DMS53 treated with DMSO at 0.1 percent for 48 hours (cell line): ENCODE measurements around the gene ADM2.

Experiments
- DNase-seq: peaks from one replicate; lab custom pipeline; 2025; ENCODE audit not compliant: unreplicated experiment; lab: John Stamatoyannopoulos, UW

Gene ADM2

DNA sequence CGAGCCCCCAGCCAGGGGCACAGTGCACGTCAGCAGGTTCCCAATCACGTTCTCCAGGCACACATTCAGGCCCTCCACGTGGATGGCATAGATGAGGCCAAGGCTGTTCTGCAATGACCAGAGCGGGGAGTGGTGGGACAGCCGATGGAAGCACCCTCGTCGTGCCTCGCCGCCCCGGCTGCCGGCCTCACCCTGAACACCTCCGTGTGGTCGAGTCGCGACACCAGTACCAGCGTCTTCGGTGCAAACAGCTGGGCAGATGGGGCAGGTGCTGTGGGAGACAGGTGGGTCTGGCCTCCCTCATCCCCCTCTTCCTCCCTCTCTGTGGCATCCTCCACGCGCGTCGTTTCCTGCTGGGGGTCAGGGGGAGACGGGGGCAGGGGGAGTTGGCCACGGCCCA, 14.0 kb upstream of the ADM2 start:
- DNase-seq: no peak

DNA sequence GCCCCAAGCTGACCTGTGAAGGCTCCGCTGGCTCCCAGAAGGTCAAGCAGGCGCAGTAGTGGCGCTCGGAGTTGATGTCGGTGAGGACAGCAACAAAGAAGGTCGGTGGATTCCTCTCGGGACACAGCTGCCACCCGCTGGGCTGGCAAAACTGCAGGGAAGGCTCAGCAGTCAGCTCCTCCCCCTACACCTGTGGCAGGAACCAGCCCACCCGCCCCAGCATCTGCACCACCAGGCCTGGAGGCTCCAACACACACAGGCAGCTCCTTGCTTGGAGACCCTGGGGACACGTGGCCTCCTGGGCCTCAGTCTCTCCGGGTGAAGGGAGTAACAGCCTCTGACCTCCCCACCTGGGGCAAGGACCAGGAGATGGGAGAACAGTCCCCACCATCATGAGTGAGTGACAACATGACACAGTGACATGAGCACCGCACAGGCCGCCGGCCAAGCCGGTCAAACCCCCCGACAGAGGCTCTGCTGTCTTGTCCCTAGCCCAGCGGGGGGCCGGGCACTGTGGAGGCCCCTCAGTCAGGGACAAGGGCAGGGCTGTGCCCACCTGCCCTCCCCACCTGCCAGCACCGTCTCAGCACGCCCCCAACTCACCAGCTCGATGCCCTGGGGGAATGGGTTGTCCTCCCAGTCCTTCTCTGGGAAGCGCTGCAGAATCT, 13.4 kb upstream of the ADM2 start:
- DNase-seq: no peak

DNA sequence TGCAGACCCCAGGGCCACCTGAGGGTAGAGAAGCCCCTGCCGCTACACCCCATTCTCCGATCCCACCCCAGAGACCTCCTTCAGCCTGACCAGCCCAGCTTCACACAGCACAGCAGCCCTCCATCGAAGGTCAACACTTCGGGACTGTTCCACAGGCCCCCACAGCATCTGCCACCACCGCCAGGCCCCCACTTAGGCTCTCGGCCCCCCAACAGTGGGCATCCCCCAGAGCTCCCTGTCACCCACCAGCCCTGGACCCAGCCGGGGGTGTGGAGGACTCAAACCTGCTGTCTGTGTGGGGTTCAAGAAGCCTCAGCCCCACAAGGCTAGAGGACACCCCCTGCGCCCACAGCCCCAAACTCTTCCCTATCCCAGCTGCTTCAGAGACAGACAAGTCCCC, 12.7 kb upstream of the ADM2 start:
- no peak for DNase-seq

DNA sequence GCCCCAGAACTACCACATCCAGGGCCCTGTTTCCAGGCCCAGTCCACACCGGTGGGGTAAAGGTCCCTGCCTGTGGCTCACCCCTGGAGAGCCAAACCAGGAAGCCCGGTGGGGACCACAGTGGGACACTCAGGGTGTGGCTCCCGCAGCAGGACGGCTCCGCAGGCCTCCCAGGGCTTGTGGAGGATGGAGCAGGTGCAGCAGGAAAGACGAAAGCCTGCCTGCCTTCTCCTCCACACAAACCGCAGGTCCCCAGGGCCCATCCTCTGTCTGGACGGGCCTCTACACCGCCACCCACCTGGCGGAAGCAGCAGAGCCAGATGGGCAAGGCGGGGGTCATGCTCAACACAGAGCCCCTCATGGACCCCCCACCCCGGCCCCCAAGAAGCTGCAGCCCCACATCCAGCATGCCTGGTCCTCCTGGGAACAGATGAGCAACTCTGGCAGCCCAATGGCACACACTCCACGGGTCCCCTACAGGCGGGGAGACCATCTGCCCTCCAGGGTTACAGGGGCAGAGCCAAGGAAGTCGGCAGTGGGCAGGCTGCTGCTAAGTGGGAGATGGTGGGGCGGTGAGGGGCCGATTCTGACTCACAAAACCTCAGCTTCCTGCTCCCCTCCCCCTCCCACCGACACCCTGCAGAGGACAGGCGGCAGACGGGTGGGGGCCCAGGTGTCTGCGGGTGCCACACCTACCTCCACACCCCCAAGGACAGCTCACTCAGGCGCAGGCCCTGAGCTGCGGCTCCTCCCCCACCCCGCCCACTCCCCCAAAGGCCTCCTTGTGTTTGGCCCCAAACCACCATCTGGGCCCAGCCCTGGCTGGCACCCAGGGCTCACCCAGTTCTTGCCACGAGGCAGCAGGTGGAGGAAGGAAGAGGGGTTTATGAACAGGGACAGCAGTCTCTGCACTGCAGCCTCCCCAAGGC, 11.7 kb upstream of the ADM2 start:
- DNase-seq: no peak

DNA sequence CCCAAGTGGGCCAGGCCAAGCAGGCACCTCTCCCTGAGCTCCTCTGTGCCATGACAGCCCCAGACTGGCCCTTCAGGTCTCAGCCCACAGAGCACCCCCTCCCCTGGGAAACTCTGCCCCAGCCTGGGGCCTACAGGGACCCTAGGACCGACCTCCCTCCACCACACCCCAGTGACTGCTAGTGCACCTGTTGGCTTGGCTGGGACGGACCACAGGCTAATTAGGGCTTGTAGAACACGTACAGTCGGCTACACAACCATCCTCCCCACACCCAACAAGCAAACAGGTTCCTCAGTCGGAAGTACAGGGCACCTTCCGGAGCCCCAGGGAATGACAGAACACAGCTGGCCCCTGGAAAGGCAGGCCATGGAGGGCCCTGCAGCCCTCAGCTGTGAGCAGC, 10.9 kb upstream of the ADM2 start:
- DNase-seq: no peak

DNA sequence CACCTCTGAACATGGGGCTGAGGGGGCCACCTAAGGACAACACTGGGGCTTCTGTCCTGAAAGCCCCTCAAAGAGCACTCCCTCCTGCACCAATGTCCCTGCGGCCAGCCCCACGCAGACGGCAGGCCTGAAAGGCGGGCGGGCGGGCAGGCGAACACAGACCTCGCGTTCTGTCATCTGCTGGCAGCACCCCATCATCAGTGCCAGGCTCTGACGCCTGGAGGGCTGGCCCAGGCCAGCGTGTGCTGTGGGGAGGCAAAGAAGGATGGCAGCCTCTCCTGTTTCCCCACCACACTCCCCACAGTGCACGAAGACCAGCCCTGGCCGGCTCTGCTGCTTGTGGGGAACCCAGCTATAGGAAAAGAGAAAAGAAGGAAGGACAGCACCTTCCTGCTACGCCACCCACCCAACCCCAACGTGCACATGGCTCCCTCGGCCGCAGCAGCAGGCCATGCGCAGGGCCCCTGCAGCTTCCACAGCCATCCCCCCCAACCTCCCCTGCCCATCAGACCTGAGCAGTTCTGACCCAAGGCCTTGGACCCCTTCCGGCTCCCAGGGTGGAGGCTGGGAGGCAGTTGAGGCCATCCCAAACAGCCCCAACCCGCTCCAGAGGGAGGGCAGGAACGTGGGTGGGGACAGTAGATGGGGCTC, 10.0 kb upstream of the ADM2 start:
- DNase-seq: no peak

DNA sequence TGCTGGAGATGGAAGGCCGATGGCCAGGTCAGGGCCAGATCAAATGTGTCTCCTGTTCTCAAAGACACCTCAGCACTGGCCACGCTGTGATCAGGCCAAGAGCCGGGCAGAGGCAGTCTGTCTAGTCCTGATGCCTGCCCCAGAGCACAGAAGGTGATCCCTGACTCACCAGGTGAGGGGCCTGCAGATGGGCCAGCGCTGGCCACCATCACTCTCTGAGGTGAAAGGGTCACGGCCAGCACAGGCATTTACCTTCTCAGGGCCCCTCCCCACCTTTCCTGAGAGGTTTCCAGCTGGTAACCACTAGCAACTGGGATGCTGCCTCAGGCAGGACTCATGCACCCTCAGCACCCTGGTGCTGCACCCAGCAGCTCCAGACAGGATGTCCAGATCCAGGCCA, 9.4 kb upstream of the ADM2 start:
- no peak for DNase-seq

DNA sequence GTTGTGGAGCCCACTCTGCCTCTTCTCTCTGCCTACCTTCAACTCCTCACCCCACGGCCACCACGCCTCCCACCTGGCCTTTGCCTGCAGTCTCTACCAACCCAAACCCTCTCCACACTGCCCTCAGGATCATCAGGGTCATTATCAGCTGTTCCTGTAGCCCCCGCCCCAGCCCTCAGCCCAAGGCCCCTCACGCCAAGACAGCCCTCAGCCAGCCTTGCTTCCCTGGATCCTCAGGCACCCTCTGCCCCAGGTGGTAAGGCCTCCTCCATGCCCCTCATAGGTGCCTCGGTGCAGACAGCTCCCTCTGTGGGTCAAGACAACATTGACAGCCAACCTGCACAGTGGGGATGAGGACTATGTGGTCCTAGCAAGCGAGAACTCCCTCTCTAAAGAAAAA, 8.3 kb upstream of the ADM2 start:
- DNase-seq: no peak

DNA sequence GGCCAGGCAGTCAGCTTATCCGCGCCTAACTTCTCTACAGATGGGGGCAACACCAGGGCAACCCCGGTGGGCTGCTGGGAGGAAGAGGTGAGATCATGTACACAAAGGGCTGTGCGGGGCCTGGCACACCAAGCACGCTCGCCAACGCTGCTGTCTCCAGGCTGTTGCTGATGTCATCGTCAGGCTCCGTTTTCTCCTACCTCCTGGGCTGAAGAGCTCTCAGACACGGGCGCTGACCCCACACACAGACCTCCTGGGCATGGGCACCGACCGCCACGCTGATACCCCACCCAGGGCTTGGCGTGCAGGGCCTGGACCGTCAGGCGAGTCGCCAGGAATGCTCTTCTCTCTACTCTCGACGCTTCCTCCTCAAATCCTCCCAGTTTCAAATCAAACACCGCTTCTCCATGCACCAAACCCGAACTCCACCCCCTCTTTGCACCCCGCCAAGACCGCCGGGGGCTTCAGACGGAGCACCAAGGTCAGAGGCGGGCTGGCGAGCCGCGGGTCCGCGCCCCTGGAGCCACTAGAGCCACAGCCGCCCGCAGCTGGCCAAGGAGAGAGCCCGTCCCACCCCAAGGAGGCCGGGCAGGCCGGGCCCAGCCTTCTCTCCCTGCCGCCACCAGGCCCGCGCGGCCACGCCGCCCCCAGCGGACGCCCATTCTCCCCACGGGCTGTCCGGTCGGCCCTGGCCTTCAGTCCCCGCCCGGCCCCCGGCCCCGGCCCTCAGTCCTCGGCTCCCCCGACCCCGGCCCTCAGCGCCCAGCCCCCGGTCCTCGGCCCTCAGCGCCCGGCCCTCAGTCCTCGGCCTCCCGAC, 7.3 kb upstream of the ADM2 start:
- DNase-seq: no peak

DNA sequence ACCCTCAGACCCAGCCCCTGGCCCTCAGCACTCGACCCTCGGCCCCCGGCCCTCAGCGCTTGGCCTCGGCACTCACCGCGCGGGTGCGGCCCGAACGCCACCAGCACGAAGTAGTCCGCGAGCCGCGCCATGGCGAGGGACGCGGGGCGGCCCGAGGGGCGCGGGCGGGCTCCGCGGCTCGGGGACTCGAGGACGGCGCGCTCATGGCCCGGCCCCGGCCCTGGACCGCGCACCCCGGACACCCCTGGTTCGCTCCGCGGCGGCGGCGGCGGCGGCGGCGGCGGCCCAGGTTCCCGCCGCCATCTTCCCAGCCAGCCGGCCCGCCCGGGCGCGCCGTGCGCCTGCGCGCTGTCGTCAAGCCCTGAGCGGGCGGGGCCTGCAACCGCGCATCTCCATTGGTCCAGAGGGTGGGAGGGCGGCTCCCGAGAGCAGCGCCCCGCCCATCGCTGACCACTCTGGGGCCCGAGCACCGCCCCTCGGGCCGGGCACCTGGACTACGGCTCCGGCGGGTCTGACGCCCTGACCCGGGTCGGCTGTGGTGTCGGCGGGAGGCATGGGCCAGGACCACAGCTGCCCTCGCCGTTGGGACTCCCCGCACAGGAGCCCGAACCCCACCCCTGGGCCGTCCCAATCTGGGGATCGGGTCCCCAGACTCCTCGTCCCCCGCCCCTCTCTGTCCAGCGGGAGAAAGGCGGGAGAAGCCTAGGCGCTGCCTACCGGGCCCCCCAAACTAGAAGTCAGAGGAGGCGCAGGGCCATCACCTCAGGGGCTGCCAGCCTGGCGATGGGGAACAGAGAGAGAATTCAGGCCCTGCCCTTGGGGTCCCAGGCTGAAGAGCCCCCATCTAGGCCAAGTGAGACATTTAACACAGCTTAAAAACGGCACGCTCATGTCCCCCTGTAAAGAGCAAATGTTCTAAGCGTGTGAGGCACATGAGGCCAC, 6.4 kb upstream of the ADM2 start, which contains the start of gene SBF1:
Gene SBF1, minus strand, starts transcription at position 326 of the 942 bp plus-strand sequence. Its CDS starts 195 bp downstream, at position 131.
- peak; percentile 56 for DNase-seq

DNA sequence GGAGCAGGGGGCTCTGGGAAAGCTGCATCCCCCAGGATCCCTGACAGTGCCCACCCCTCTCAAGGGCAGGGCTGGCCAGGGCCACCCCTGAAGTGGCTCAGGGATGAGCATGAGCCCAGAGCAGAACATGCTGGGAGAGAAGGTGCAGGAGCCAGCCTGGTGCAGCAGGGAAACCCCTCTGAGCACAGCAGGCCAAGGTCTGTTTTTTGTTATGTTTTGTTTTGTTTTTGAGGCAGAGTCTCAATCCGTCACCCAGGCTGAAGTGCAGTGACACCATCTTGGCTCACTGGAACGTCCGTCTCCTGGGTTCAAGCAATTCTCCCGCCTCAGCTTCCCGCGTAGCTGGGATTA, 5.7 kb upstream of the ADM2 start:
- DNase-seq: no peak

DNA sequence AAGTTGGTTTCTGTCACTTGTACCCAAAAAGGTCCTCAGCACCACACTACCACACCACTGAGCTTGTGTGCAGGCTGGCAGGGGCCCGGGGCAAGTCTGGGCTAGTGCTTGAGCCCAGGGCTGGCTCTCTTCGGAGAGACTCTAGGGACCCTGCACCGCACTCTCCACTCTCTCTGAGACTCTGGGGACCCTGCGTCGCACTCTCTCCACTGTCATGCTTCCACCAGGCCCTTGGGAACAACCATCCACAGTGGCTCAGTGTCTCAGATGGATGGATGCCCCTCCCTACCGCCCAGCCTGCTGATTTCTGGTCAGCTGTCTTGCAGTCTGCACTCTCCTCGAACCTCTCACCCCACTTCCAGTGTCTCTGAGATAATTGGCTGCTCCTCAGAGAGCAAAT, 4.5 kb upstream of the ADM2 start:
- DNase-seq: no peak

DNA sequence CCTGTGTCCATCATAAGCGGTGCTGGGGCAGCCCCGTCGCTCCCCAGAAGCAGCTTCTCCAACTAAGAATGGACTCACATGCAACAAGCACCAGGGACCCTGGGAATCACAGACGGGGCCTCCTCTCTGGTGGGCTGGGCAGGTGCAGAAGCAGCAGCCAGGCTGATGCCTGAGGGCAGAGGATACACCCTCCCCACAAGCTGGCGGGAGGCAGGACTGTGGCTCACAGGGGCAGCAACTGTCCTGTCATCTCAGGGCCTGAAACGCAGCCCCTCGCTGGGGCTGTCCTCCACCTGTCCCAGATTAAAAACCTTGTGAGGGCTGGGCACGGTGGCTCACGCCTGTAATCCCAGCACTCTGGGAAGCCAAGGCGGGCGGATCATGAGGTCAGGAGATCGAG, 3.4 kb upstream of the ADM2 start:
- DNase-seq: no peak

DNA sequence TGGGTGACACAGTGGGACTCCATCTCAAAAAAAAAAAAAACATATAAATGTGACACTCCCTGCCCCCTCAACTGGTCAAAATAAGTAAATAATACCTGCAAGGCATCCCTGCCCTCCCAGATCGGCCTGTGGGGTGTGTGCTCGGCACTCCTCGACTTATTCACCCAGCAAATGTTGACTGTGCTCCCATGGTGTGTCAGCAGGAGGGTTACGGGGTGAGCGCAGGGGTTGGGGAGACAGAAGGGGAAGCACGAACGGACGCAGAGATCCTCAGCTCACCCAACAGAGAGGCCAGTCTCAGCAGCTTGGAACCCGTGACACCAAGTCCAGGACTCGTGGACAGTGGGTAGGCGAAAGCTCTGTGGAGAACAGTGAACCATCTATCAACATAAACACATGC, 1.6 kb upstream of the ADM2 start:
- no peak for DNase-seq

DNA sequence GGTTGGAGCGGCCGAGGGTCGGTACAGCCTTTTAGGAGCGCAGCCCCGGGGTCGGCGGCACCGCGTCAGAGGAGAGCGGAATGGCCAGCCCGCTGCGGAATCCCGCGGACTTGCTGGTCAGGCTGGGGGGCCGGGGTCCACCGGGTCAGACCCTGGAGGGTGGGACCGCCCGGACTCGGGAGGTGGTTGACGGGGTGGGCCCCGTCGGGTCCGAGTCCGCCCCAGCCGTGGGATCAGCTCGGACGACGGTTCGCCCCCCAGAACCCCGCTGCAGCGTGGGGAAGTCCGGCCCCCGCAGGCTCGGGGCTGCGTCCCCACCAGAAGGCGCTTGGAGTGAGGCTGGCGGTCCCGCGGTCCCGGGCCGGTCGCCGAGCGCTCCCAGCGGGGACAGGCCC, 301 bp upstream of the ADM2 start:
- DNase-seq: no peak

DNA sequence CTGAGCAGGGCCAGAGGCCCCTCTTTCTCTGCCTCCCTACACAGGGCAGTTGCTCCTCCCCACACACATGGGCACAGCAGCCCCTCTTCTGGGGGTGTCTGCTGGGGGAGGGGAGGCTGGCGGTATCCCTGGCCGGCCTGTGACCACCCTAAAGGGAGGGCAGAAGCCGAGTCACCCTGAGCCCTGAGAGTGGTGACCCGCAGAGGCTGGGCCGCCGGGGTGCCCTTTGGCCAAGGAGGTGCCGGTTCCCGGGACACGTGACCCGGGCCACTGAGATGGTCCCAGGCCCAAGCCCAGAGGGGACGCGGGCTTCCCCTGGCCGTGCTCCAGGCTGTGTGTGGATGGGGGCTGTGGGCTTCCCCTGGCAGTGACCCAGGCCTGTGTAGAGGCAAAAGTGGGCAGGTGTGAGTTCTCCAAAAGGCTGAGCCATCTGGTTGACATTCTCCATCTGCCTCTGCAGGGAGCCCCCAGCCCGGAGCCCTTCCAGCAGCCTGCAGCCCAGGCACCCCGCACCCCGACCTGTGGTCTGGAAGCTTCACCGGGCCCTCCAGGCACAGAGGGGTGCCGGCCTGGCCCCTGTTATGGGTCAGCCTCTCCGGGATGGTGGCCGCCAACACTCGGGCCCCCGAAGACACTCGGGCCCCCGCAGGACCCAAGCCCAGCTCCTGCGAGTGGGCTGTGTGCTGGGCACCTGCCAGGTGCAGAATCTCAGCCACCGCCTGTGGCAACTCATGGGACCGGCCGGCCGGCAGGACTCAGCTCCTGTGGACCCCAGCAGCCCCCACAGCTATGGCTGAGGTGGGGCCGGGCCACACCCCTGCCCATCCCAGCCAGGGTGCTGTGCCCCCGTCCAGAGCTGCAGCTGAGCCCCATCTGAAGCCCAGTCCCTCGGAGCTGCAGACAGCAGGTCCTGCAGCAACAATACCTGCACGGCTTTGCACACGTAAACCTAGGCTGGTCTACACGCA, 1.0 kb downstream of the ADM2 start:
- no peak for DNase-seq

DNA sequence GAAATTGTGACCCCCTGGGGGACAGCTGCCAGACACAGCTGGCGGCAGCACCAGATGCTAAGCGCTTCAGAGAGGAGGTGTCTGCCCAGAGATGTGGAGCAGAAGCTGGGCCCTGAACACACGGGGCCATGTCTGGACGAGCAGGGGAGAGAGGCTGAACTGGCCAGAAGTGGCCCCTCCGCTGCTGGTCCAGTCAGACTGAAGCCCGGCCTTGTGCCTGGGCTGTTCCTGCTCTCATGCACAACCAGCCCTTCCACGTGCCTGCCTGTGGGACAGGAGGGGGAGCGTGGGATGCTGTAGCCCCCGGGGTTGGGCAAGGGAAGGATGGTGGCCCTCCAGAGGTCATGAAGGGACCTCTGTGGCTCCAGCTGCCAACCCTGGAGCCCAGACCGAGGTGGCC, 1.8 kb downstream of the ADM2 start:
- DNase-seq: no peak

DNA sequence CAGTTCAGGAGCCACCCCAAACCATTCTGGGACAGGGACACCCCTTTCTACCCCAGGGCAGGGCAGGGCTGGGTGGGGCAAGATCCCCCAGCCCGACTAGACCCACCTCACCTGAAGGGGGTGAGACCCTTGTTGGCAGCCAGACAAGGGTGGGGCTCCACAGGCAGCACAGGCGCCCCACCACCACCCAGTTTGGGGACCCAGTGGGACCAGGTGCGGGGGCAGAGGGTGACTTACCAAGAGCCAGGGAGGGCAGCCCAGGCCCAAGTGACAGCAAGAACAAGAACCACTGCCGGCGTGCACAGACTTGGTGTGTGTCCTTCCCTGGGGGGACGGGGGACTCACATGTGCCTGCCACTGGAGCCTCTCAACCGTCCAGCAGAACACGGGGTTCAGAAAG, 2.2 kb downstream of the ADM2 start:
- no peak for DNase-seq
